ENCODE results near the gene CBR1.

DNA sequence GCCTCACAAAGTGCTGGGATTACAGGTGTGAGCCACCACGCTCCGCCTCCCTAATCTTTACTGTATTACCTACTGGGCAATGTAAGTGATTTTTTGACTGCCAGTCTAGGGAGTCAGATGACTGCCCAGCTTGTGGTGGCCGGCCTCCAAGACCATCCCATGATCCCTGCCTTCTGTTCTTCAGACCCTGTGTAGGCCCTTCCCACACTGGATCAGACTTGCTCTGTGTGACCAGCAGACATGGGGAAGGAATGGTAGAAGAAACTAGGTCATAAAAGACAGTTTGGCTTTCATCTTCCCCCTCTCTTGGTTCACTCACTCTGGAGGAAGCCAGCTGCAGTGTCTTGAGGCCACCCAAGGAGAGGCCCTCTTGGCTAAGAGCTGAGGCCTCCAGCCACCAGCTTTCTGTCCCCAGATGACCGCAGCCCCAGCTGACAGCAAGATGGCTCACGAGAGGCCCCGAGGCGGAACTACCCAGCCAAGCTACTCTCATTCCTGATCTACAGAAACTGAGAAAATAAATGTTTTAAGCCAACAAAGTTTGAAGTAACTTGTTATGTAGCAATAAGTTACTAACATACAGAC lies 50.6 kb downstream of the CBR1 start:
- TF ChIP-seq, protein P1, sequence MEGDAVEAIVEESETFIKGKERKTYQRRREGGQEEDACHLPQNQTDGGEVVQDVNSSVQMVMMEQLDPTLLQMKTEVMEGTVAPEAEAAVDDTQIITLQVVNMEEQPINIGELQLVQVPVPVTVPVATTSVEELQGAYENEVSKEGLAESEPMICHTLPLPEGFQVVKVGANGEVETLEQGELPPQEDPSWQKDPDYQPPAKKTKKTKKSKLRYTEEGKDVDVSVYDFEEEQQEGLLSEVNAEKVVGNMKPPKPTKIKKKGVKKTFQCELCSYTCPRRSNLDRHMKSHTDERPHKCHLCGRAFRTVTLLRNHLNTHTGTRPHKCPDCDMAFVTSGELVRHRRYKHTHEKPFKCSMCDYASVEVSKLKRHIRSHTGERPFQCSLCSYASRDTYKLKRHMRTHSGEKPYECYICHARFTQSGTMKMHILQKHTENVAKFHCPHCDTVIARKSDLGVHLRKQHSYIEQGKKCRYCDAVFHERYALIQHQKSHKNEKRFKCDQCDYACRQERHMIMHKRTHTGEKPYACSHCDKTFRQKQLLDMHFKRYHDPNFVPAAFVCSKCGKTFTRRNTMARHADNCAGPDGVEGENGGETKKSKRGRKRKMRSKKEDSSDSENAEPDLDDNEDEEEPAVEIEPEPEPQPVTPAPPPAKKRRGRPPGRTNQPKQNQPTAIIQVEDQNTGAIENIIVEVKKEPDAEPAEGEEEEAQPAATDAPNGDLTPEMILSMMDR (conservative IDR thresholded peaks at IDR 0.05; ENCODE audit: low read length): no peak
- TF ChIP-seq EZH2phosphoT487 (IDR thresholded peaks at IDR 0.05; ENCODE audit: borderline replicate concordance, low read depth, low read length): no peak

Measured in OCI-LY7 (cell line).